ENCODE data around the gene EFTUD2. TPM values are rescaled to one million over a fixed set of nuclear protein-coding genes. Genes with fewer than 3 reads are reported as not detected.

EFTUD2 gene
- total RNA-seq, 3 donors from 2014 or later (not counting 1 experiment from before 2014, with no cell fraction given): 135 to 178 (median 164) TPM

DNA sequence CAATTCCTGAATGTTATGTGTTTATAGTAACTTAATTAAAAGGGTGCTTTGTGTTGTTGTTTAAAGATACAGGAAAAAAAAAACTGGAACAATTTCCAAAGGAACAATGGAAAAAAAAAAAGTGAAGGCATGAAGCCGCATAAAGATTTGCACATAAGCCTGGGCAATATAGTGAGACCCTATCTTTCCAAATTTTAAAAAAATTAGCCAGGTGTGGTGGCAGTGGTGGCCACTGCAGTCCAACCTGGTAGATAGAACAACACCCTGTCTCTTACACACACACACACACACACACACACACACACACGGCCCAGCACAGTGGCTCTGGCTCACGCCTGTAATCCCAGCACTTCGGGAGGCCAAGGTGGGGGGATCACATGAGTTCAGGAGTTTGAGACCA lies 91.1 kb downstream of the EFTUD2 start:
- Histone ChIP-seq H3K4me3 (ENCODE audit: low read length) (no peak overlapping the region), H3K4me1 (ENCODE audit: control insufficient read depth, insufficient read depth, low read length) (no peaks in the 10 kb centered on the region), H3K27me3 (ENCODE audit: control insufficient read depth, insufficient read depth, low read length) (peaks cover 2% of the 10 kb centered on the region), H3K9me3 (ENCODE audit: control insufficient read depth, insufficient read depth, low read length) (no peaks in the 10 kb centered on the region), H3K36me3 (ENCODE audit: control insufficient read depth, insufficient read depth, low read length) (no peaks in the 10 kb centered on the region), H3K27ac (ENCODE audit: low read length) (no peak overlapping the region)
- ATAC-seq (no peak), DNase-seq (no peak)
- no peak for TF ChIP-seq CTCF (IDR thresholded peaks at IDR 0.05)
- H3K4me3 Mint-ChIP-seq: no peak overlapping the region
- intact Hi-C loops (cut with micrococcal nuclease): no loop called here
- H3K4me1 Mint-ChIP-seq: no peaks in the 10 kb centered on the region
- H3K27me3 Mint-ChIP-seq (ENCODE audit: low read depth in 2 of 2): peaks cover 2 to 8% of the 10 kb centered on the region in 2 donors
- 92% methylated on average over 4 of the region's 4 CpGs for WGBS (ENCODE audit: insufficient coverage)
- H3K36me3 Mint-ChIP-seq: no peaks in the 10 kb centered on the region
- no peaks in the 10 kb centered on the region for H3K9me3 Mint-ChIP-seq
- H3K27ac Mint-ChIP-seq: no peak overlapping the region

DNA sequence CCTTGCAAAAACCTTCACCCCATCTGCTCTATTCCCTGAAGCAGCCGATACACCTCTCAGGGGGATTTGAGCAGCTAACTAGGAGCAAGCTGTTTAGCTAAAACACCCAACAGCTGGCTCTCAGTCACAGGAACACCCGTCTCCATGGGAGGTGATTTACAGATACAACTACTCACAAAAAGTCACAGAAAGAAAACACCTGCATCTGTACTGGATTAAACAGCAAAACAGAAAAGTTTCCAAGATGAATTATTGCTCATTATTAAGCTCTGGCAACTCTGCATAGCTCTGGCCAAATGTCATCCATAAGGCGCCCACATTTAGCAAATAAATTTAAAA lies 91.5 kb downstream of the EFTUD2 start:
- TF ChIP-seq CTCF (IDR thresholded peaks at IDR 0.05): no peak
- no peak for DNase-seq
- intact Hi-C loops (cut with micrococcal nuclease): no loop called here
- Mint-ChIP-seq H3K36me3 (no peaks in the 10 kb centered on the region), H3K4me3 (no peak overlapping the region), H3K4me1 (no peaks in the 10 kb centered on the region), H3K27me3 (ENCODE audit: low read depth in 2 of 2) (peaks cover 2 to 8% of the 10 kb centered on the region in 2 donors), H3K27ac (no peak overlapping the region), H3K9me3 (no peaks in the 10 kb centered on the region)
- Histone ChIP-seq H3K4me3 (ENCODE audit: low read length) (no peak overlapping the region), H3K36me3 (ENCODE audit: control insufficient read depth, insufficient read depth, low read length) (no peaks in the 10 kb centered on the region), H3K9me3 (ENCODE audit: control insufficient read depth, insufficient read depth, low read length) (no peaks in the 10 kb centered on the region), H3K27ac (ENCODE audit: low read length) (no peak overlapping the region), H3K27me3 (ENCODE audit: control insufficient read depth, insufficient read depth, low read length) (peaks cover 2% of the 10 kb centered on the region), H3K4me1 (ENCODE audit: control insufficient read depth, insufficient read depth, low read length) (no peaks in the 10 kb centered on the region)
- 68% methylated on average over 2 of the region's 3 CpGs for WGBS (ENCODE audit: insufficient coverage)
- ATAC-seq: no peak

DNA sequence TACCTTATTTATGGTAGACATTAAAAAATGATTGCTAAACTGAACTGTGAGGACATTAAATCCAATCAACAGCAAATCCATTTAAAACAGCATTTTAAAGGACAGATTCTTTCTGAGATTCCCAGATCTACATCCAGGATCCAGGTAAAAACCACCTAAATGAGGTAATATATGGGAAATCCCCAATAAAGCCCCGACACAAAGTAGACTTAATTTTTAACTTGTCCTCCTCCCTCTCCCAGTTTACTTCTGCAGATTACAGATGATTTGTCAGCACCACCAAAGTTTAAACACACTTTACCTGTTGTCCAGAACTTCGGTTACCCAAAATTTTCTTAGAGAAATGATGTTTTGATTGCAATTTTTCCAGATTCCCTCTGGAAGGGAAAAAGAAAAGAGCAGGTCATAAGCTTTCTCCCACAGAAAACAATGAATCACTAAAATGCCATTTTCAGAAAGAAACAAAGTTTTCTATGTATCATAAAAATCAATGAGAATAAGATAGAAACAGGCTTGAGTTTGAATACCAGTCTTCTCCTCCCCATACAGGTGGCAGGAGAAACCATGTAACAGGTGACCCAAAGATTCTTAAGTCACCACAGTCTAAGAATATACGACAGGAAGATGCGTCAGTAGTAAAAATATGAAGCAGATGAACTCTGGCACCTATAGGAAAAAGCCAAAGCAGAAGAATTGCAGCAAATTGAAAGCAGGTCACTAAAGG lies 92.0 kb downstream of the EFTUD2 start:
- Mint-ChIP-seq H3K4me1 (no peaks in the 10 kb centered on the region), H3K4me3 (no peak overlapping the region), H3K9me3 (no peaks in the 10 kb centered on the region), H3K27ac (no peak overlapping the region), H3K27me3 (ENCODE audit: low read depth in 2 of 2) (peaks cover 2 to 8% of the 10 kb centered on the region in 2 donors), H3K36me3 (no peaks in the 10 kb centered on the region)
- WGBS (ENCODE audit: insufficient coverage): 81% methylated on average over 3 of the region's 4 CpGs
- peaks cover 2% of the 10 kb centered on the region for H3K27me3 ChIP-seq (ENCODE audit: control insufficient read depth, insufficient read depth, low read length)
- no peaks in the 10 kb centered on the region for H3K9me3 ChIP-seq (ENCODE audit: control insufficient read depth, insufficient read depth, low read length)
- no peak for DNase-seq
- TF ChIP-seq CTCF (IDR thresholded peaks at IDR 0.05): no peak
- H3K4me3 ChIP-seq (ENCODE audit: low read length): no peak overlapping the region
- H3K4me1 ChIP-seq (ENCODE audit: control insufficient read depth, insufficient read depth, low read length): no peaks in the 10 kb centered on the region
- intact Hi-C loops (cut with micrococcal nuclease): no loop called here
- no peaks in the 10 kb centered on the region for H3K36me3 ChIP-seq (ENCODE audit: control insufficient read depth, insufficient read depth, low read length)
- no peak for ATAC-seq
- H3K27ac ChIP-seq (ENCODE audit: low read length): no peak overlapping the region

Data from natural killer cell (primary cell).